ENCODE results near the gene GRAMD1A.
"Not testable (repeated sequence)": the region's sequence is repeated elsewhere in the genome, so short reads cannot be mapped to it uniquely, and the experiment has no call there.

DNA sequence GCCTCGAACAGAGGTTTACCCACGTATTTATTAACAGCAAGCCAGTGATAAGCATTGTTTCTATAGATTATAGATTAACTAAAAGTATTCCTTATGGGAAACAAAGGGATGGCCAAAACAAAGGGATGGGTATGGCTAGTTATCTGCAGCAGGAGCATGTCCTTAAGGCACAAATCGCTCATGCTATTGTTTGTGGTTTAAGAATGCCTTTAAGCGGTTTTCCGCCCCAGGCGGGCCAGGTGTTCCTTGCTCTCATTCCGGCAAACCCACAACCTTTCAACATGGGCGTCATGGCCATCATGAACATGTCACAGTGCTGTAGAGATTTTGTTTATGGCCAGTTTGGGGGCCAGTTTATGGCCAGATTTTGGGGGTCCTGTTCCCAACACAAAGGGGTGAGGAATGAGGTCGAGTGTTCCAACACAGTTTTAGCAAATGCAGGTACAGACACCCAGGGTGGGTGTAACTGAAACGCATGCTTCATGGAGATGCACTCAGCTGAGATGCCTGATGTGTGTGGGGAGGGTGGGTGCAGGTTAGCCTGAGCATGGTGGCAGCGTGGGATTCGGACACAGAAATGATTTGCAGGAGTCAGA is 29.8 kb upstream of the GRAMD1A start:
- TF ChIP-seq, protein P1, sequence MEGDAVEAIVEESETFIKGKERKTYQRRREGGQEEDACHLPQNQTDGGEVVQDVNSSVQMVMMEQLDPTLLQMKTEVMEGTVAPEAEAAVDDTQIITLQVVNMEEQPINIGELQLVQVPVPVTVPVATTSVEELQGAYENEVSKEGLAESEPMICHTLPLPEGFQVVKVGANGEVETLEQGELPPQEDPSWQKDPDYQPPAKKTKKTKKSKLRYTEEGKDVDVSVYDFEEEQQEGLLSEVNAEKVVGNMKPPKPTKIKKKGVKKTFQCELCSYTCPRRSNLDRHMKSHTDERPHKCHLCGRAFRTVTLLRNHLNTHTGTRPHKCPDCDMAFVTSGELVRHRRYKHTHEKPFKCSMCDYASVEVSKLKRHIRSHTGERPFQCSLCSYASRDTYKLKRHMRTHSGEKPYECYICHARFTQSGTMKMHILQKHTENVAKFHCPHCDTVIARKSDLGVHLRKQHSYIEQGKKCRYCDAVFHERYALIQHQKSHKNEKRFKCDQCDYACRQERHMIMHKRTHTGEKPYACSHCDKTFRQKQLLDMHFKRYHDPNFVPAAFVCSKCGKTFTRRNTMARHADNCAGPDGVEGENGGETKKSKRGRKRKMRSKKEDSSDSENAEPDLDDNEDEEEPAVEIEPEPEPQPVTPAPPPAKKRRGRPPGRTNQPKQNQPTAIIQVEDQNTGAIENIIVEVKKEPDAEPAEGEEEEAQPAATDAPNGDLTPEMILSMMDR (IDR thresholded peaks at IDR 0.05; ENCODE audit: low read depth, low read length, poor library complexity, severe bottlenecking) = not testable (repeated sequence)
- TF ChIP-seq EZH2phosphoT487 (IDR thresholded peaks at IDR 0.05; ENCODE audit: borderline replicate concordance, low read length) = not testable (repeated sequence)
